ENCODE results near the gene TMIE.

The TMIE gene

GRCh38 chr3:46701181-46701939 is at the start of gene TMIE:
TSS of gene TMIE (plus strand) at chr3:46701392. CDS start at chr3:46701488, 96 bp downstream.
- Histone ChIP-seq H3K9me3 (no peaks in the 10 kb centered on the region), H3K4me3 (no peak within 1 kb of the TSS), H3K4me1 (no peaks in the 10 kb centered on the region), H3K27me3 (ENCODE audit: low read depth) (no peaks in the 10 kb centered on the region), H3K36me3 (replicated peaks) (no peaks in the 10 kb centered on the region)
- no peak for DNase-seq (ENCODE audit: low spot score in 2 of 2)
- in situ Hi-C loops (cut with MboI; ENCODE audit: low sequenced_read_pairs), result loop anchor here (25.0 kb wide), 1 partner anchor 661 kb away; no protein-coding TSS in a partner anchor

- H3K36me3 ChIP-seq (replicated peaks), result no peaks in the 10 kb centered on the region
- in situ Hi-C loops (cut with MboI; ENCODE audit: low sequenced_read_pairs), result no loop called here
- H3K9me3 ChIP-seq, result no peaks in the 10 kb centered on the region
- no peak for DNase-seq (ENCODE audit: low spot score in 2 of 2)
- peaks cover 14% of the 10 kb centered on the region for H3K4me1 ChIP-seq
- no peaks in the 10 kb centered on the region for H3K27me3 ChIP-seq (ENCODE audit: low read depth)
- no peak overlapping the region for H3K4me3 ChIP-seq
Observed at GRCh38 chr3:46655271-46655670, 45.9 kb upstream of the TMIE start.

GRCh38 chr3:46656778-46657556 is 44.2 kb upstream of the TMIE start:
- in situ Hi-C loops (cut with MboI; ENCODE audit: low sequenced_read_pairs), result no loop called here

GRCh38 chr3:46659285-46659684 is 41.9 kb upstream of the TMIE start:
- peaks cover 12% of the 10 kb centered on the region for H3K4me1 ChIP-seq
- H3K9me3 ChIP-seq, result no peaks in the 10 kb centered on the region
- H3K4me3 ChIP-seq, result no peak overlapping the region
- H3K27me3 ChIP-seq (ENCODE audit: low read depth), result no peaks in the 10 kb centered on the region
- no peaks in the 10 kb centered on the region for H3K36me3 ChIP-seq (replicated peaks)
- peak; percentile 42 to 76 for DNase-seq (ENCODE audit: low spot score in 2 of 2)
- in situ Hi-C loops (cut with MboI; ENCODE audit: low sequenced_read_pairs), result no loop called here

More at GRCh38 chr3:46656778-46657556, 44.2 kb upstream of the TMIE start:
- Histone ChIP-seq H3K27me3 (ENCODE audit: low read depth) (no peaks in the 10 kb centered on the region), H3K4me1 (peaks cover 14% of the 10 kb centered on the region), H3K36me3 (replicated peaks) (no peaks in the 10 kb centered on the region), H3K4me3 (no peak overlapping the region), H3K9me3 (no peaks in the 10 kb centered on the region)
- no peak for DNase-seq (ENCODE audit: low spot score in 2 of 2)

- no peaks in the 10 kb centered on the region for H3K9me3 ChIP-seq
- H3K36me3 ChIP-seq (replicated peaks), result no peaks in the 10 kb centered on the region
- H3K4me3 ChIP-seq, result no peak overlapping the region
- in situ Hi-C loops (cut with MboI; ENCODE audit: low sequenced_read_pairs), result no loop called here
- no peaks in the 10 kb centered on the region for H3K27me3 ChIP-seq (ENCODE audit: low read depth)
- peaks cover 9% of the 10 kb centered on the region for H3K4me1 ChIP-seq
- no peak for DNase-seq (ENCODE audit: low spot score in 2 of 2)
Observed at GRCh38 chr3:46660003-46660402, 41.2 kb upstream of the TMIE start.

- no peaks in the 10 kb centered on the region for H3K9me3 ChIP-seq
- peaks cover 9% of the 10 kb centered on the region for H3K4me1 ChIP-seq
- H3K27me3 ChIP-seq (ENCODE audit: low read depth), result no peaks in the 10 kb centered on the region
- H3K4me3 ChIP-seq, result no peak overlapping the region
- in situ Hi-C loops (cut with MboI; ENCODE audit: low sequenced_read_pairs), result no loop called here
- no peak for DNase-seq (ENCODE audit: low spot score in 2 of 2)
- no peaks in the 10 kb centered on the region for H3K36me3 ChIP-seq (replicated peaks)
Observed at GRCh38 chr3:46660543-46661523, 40.4 kb upstream of the TMIE start.

- DNase-seq (ENCODE audit: low spot score in 2 of 2), result peak in 1 of 2 experiments; percentile 7
- H3K36me3 ChIP-seq (replicated peaks), result no peaks in the 10 kb centered on the region
- H3K4me3 ChIP-seq, result no peak overlapping the region
Observed at GRCh38 chr3:46661776-46662766, 39.1 kb upstream of the TMIE start.

GRCh38 chr3:46662771-46663551 is 38.2 kb upstream of the TMIE start:
- no peaks in the 10 kb centered on the region for H3K27me3 ChIP-seq (ENCODE audit: low read depth)
- DNase-seq (ENCODE audit: low spot score in 2 of 2), result peak in 1 of 2 experiments; percentile 8
- H3K36me3 ChIP-seq (replicated peaks), result no peaks in the 10 kb centered on the region
- H3K9me3 ChIP-seq, result no peaks in the 10 kb centered on the region
- in situ Hi-C loops (cut with MboI; ENCODE audit: low sequenced_read_pairs), result no loop called here
- H3K4me1 ChIP-seq, result peaks cover 9% of the 10 kb centered on the region
- H3K4me3 ChIP-seq, result no peak overlapping the region

More at GRCh38 chr3:46661776-46662766, 39.1 kb upstream of the TMIE start:
- no peaks in the 10 kb centered on the region for H3K27me3 ChIP-seq (ENCODE audit: low read depth)
- in situ Hi-C loops (cut with MboI; ENCODE audit: low sequenced_read_pairs), result no loop called here
- peaks cover 9% of the 10 kb centered on the region for H3K4me1 ChIP-seq
- no peaks in the 10 kb centered on the region for H3K9me3 ChIP-seq

- no peak overlapping the region for H3K4me3 ChIP-seq
- no peaks in the 10 kb centered on the region for H3K9me3 ChIP-seq
- no peaks in the 10 kb centered on the region for H3K36me3 ChIP-seq (replicated peaks)
- peak in 1 of 2 experiments; percentile 26 for DNase-seq (ENCODE audit: low spot score in 2 of 2)
- peaks cover 9% of the 10 kb centered on the region for H3K4me1 ChIP-seq
- in situ Hi-C loops (cut with MboI; ENCODE audit: low sequenced_read_pairs), result no loop called here
- no peaks in the 10 kb centered on the region for H3K27me3 ChIP-seq (ENCODE audit: low read depth)
Observed at GRCh38 chr3:46663591-46664135, 37.5 kb upstream of the TMIE start.

- Histone ChIP-seq H3K4me1 (peaks cover 2% of the 10 kb centered on the region), H3K9me3 (no peaks in the 10 kb centered on the region), H3K36me3 (replicated peaks) (no peaks in the 10 kb centered on the region), H3K4me3 (no peak overlapping the region), H3K27me3 (ENCODE audit: low read depth) (no peaks in the 10 kb centered on the region)
- no peak for DNase-seq (ENCODE audit: low spot score in 2 of 2)
- in situ Hi-C loops (cut with MboI; ENCODE audit: low sequenced_read_pairs), result no loop called here
Observed at GRCh38 chr3:46664188-46664970, 36.8 kb upstream of the TMIE start.

All from HAP-1 (cell line).